BLaER1 (cell line): Measurements from ENCODE around the gene NBEA.
A peak's percentile ranks its signal among the peaks of the same experiment; 100 is the strongest.
"Not testable (repeated sequence)": the region's sequence is repeated elsewhere in the genome, so short reads cannot be mapped to it uniquely, and the experiment has no call there.

Experiments
- H3K27ac ChIP-seq: shearing (Covaris generic); formaldehyde crosslinking; 2 replicates; pipeline ENCODE4 v1.8.1; 2022
- H3K27me3 ChIP-seq: shearing (Covaris generic); formaldehyde crosslinking; 2 replicates; pipeline ENCODE4 v1.8.1; 2022
- H3K36me3 ChIP-seq: shearing (Covaris generic); formaldehyde crosslinking; 2 replicates; pipeline ENCODE4 v1.8.1; 2022
- H3K4me1 ChIP-seq: shearing (Covaris generic); formaldehyde crosslinking; 2 replicates; pipeline ENCODE4 v1.8.1; 2022
- H3K4me2 ChIP-seq: shearing (Covaris generic); formaldehyde crosslinking; 2 replicates; pipeline ENCODE4 v1.8.1; 2022
- H3K4me3 ChIP-seq: shearing (Covaris generic); formaldehyde crosslinking; 2 replicates; pipeline ENCODE4 v1.8.1; 2022
- H3K9ac ChIP-seq: shearing (Covaris generic); formaldehyde crosslinking; 2 replicates; pipeline ENCODE4 v1.8.1; 2022
- H3K9me3 ChIP-seq: shearing (Covaris generic); formaldehyde crosslinking; 2 replicates; pipeline ENCODE4 v1.8.1; 2022
- H4K20me1 ChIP-seq: shearing (Covaris generic); formaldehyde crosslinking; 2 replicates; pipeline ENCODE4 v1.8.1; 2022
- Cebpa-rat ChIP-seq: shearing (Covaris generic); IDR thresholded peaks from 2 replicates; pipeline ENCODE4 v1.8.1; 2022

The NBEA gene

GRCh38 chr13:34951528-34951927 is 9.5 kb downstream of the NBEA start:
- H3K9ac ChIP-seq = no peak overlapping the region
- no peaks in the 10 kb centered on the region for H3K27me3 ChIP-seq
- no peaks in the 10 kb centered on the region for H3K4me1 ChIP-seq
- H3K4me2 ChIP-seq = no peak overlapping the region
- H4K20me1 ChIP-seq = peaks cover 25% of the 10 kb centered on the region
- TF ChIP-seq Cebpa-rat = no peak
- no peak overlapping the region for H3K4me3 ChIP-seq
- H3K27ac ChIP-seq = no peak overlapping the region
- H3K9me3 ChIP-seq = peaks cover 12% of the 10 kb centered on the region
- no peaks in the 10 kb centered on the region for H3K36me3 ChIP-seq

- Histone ChIP-seq H3K27ac (no peak overlapping the region), H3K9ac (no peak overlapping the region), H3K27me3 (no peaks in the 10 kb centered on the region), H3K36me3 (no peaks in the 10 kb centered on the region), H3K4me3 (no peak overlapping the region), H3K4me2 (no peak overlapping the region), H4K20me1 (no peaks in the 10 kb centered on the region; the same call in 1 of the 2 replicates), H3K4me1 (no peaks in the 10 kb centered on the region), H3K9me3 (no peaks in the 10 kb centered on the region)
- TF ChIP-seq Cebpa-rat = no peak
Measured at GRCh38 chr13:34959489-34959888, 17.4 kb downstream of the NBEA start.

- no peak overlapping the region for H3K4me2 ChIP-seq
- peaks cover 3% of the 10 kb centered on the region; the same call in 1 of the 2 replicates for H3K9me3 ChIP-seq
- TF ChIP-seq Cebpa-rat = no peak
- no peaks in the 10 kb centered on the region for H3K4me1 ChIP-seq
- H3K27me3 ChIP-seq = no peaks in the 10 kb centered on the region
- H3K9ac ChIP-seq = no peak overlapping the region
- H3K27ac ChIP-seq = no peak overlapping the region
- H3K4me3 ChIP-seq = no peak overlapping the region
- no peaks in the 10 kb centered on the region; the same call in 1 of the 2 replicates for H4K20me1 ChIP-seq
- H3K36me3 ChIP-seq = no peaks in the 10 kb centered on the region
Measured at GRCh38 chr13:34964558-34964957, 22.5 kb downstream of the NBEA start.

DNA sequence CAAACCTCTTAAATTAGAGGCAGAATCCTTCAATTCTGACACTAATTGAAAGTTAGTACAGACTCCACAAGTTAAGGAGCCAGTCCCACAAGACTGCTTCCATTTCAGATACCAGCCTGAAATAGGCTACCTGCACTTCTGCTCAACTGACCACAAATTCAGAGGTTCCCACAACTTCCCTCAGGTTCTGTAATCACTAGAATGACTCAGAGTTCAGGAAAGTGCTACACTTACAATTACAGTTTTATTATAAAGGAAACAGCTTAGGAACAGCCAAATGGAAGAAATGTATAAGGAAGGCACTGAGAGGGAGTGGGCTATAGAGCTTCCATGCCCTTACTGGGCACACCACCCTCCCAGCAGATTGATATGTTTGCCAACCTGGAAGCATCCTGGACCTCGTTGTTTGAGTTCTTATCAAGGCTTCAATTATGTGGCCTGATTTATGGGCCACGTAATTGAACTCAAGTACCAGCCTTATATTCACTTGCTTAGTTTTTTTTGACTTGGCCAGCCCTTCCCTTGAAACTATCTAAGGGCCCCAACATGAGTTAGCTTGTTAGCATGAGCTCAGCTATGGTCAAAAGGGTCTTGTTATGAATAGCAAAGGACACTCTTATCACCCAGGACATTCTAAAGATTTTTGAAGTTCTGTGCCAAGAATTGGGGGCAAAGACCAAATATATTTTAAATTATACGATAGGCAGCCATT is 25.9 kb downstream of the NBEA start:
- Histone ChIP-seq H3K4me1 (no peaks in the 10 kb centered on the region), H3K9ac (no peak overlapping the region), H3K4me2 (no peak overlapping the region), H3K27me3 (no peaks in the 10 kb centered on the region), H3K36me3 (peaks cover under 1% of the 10 kb centered on the region; the same call in 1 of the 2 replicates), H3K27ac (no peak overlapping the region), H3K9me3 (peaks cover 19% of the 10 kb centered on the region), H4K20me1 (no peaks in the 10 kb centered on the region; the same call in 1 of the 2 replicates), H3K4me3 (no peak overlapping the region)
- TF ChIP-seq Cebpa-rat = no peak

DNA sequence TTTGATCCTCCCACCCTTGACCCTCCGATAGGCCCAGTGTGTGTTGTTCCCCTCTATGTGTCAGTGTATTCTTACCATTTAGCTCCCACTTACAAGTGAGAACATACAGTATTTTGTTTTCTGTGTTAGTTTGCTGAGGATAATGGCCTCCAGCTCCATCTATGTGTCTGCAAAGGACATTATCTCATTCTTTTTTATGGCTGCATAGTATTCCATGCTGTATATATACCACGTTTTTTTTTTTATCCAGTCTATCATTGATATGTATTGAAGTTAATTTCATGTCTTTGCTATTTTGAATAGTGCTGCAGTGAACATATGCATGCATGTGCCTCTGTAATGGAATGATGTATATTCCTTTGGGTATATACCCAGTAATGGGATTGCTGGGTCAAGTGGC is 27.5 kb downstream of the NBEA start:
- not testable (repeated sequence) for H3K4me1 ChIP-seq, H3K36me3 ChIP-seq, H3K27me3 ChIP-seq, H3K4me2 ChIP-seq, H3K9ac ChIP-seq, H4K20me1 ChIP-seq, H3K27ac ChIP-seq, H3K4me3 ChIP-seq
- H3K9me3 ChIP-seq = peaks cover 22% of the 10 kb centered on the region

- peaks cover 7% of the 10 kb centered on the region; the same call in 1 of the 2 replicates for H3K36me3 ChIP-seq
- H4K20me1 ChIP-seq = no peaks in the 10 kb centered on the region
- no peak for TF ChIP-seq Cebpa-rat
- peaks cover 22% of the 10 kb centered on the region for H3K9me3 ChIP-seq
- H3K4me1 ChIP-seq = no peaks in the 10 kb centered on the region
- no peak overlapping the region for H3K4me2 ChIP-seq
- no peak overlapping the region for H3K9ac ChIP-seq
- no peaks in the 10 kb centered on the region for H3K27me3 ChIP-seq
- no peak overlapping the region for H3K4me3 ChIP-seq
- H3K27ac ChIP-seq = no peak overlapping the region
Measured at GRCh38 chr13:34970961-34971360, 28.9 kb downstream of the NBEA start.

GRCh38 chr13:34971473-34971872 is 29.4 kb downstream of the NBEA start:
- TF ChIP-seq Cebpa-rat = no peak

GRCh38 chr13:34985199-34985598 is 43.1 kb downstream of the NBEA start:
- H3K4me1 ChIP-seq, H3K4me2 ChIP-seq, H4K20me1 ChIP-seq, H3K27me3 ChIP-seq, H3K36me3 ChIP-seq, H3K9ac ChIP-seq, H3K4me3 ChIP-seq, H3K27ac ChIP-seq: not testable (repeated sequence)
- H3K9me3 ChIP-seq = peaks cover 34% of the 10 kb centered on the region

More at GRCh38 chr13:34971473-34971872, 29.4 kb downstream of the NBEA start:
- Histone ChIP-seq H3K4me1 (no peaks in the 10 kb centered on the region), H4K20me1 (no peaks in the 10 kb centered on the region), H3K4me3 (no peak overlapping the region), H3K27me3 (no peaks in the 10 kb centered on the region), H3K36me3 (peaks cover 7% of the 10 kb centered on the region; the same call in 1 of the 2 replicates), H3K9ac (no peak overlapping the region), H3K9me3 (peaks cover 22% of the 10 kb centered on the region), H3K4me2 (no peak overlapping the region), H3K27ac (no peak overlapping the region)

DNA sequence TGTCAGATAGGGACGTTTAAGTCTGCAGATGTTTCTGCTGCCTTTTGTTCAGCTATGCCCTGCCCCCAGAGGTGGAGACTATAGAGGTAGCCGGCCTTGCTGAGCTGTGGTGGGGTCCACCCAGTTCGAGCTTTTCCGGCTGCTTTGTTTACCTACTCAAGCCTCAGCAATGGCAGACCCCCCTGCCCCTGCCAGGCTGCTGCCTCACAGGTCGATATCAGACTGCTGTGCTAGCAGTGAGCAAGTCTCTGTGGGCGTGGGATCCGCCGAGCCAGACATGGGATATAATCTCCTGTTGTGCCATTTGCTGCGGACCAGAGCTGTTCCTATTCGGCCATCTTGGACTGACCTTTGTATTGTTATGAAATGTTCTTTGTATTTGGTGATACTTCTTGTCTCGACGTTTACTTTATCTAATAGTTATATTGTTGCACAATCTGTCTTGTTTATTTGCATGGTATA is 46.3 kb downstream of the NBEA start:
- no peaks in the 10 kb centered on the region for H3K27me3 ChIP-seq
- H3K4me1 ChIP-seq = no peaks in the 10 kb centered on the region
- no peak overlapping the region for H3K4me2 ChIP-seq
- H3K27ac ChIP-seq = no peak overlapping the region
- H3K4me3 ChIP-seq = no peak overlapping the region
- H4K20me1 ChIP-seq = no peaks in the 10 kb centered on the region
- no peak overlapping the region for H3K9ac ChIP-seq
- peaks cover 52% of the 10 kb centered on the region for H3K9me3 ChIP-seq
- no peak for TF ChIP-seq Cebpa-rat
- peaks cover 8% of the 10 kb centered on the region; the same call in 1 of the 2 replicates for H3K36me3 ChIP-seq

- H3K27me3 ChIP-seq = no peaks in the 10 kb centered on the region
- peaks cover 46% of the 10 kb centered on the region for H3K9me3 ChIP-seq
- no peak overlapping the region for H3K4me2 ChIP-seq
Measured at GRCh38 chr13:34990399-34991214, 48.5 kb downstream of the NBEA start.

More at GRCh38 chr13:34990399-34991214, 48.5 kb downstream of the NBEA start:
- 0 out of 2 replicates have a peak overlapping the region, but pooled peaks have one; percentile 18 for H3K4me3 ChIP-seq
- H3K27ac ChIP-seq = no peak overlapping the region
- no peaks in the 10 kb centered on the region for H3K4me1 ChIP-seq
- TF ChIP-seq Cebpa-rat = no peak
- peaks cover 8% of the 10 kb centered on the region; the same call in 1 of the 2 replicates for H3K36me3 ChIP-seq
- no peak overlapping the region for H3K9ac ChIP-seq
- no peaks in the 10 kb centered on the region for H4K20me1 ChIP-seq
